ENCODE measurements around the gene TOGARAM2.

The TOGARAM2 gene

GRCh38 chr2:29040552-29040951 is 59.5 kb downstream of the TOGARAM2 start:
- no peak for DNase-seq (ENCODE audit: low read depth)
- TF ChIP-seq, protein P1, sequence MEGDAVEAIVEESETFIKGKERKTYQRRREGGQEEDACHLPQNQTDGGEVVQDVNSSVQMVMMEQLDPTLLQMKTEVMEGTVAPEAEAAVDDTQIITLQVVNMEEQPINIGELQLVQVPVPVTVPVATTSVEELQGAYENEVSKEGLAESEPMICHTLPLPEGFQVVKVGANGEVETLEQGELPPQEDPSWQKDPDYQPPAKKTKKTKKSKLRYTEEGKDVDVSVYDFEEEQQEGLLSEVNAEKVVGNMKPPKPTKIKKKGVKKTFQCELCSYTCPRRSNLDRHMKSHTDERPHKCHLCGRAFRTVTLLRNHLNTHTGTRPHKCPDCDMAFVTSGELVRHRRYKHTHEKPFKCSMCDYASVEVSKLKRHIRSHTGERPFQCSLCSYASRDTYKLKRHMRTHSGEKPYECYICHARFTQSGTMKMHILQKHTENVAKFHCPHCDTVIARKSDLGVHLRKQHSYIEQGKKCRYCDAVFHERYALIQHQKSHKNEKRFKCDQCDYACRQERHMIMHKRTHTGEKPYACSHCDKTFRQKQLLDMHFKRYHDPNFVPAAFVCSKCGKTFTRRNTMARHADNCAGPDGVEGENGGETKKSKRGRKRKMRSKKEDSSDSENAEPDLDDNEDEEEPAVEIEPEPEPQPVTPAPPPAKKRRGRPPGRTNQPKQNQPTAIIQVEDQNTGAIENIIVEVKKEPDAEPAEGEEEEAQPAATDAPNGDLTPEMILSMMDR (IDR thresholded peaks at IDR 0.05; ENCODE audit: insufficient read depth, low read depth, low read length, missing control alignments): no peak
- no peak overlapping the region for H3K4me3 ChIP-seq (ENCODE audit: low read length)

DNA sequence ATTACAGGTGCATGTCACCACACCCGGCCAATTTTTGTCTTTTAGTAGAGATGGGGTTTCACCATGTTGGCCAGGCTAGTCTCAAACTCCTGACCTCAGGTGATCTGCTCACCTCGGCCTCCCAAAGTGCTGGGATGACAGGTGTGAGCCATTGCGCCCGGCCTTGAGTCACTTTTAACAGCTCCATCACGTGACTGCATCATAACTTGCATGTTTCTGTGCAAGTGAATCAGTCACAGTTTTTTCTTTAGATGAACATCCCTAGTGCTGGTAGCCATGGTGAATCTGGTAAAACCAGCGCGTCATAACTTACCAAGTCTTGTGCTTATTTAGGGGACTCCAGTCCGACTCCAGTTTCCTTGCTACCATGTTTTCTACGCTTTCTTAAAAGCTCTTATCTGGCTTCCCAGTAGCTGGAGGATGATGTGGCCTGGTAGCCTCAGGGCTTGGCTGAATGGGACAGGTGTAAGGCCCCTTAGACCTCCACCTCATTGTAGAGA is 60.1 kb downstream of the TOGARAM2 start:
- H3K4me3 ChIP-seq (ENCODE audit: low read length): no peak overlapping the region
- TF ChIP-seq, protein P1 (IDR thresholded peaks at IDR 0.05; ENCODE audit: insufficient read depth, low read depth, low read length, missing control alignments): no peak
- DNase-seq (ENCODE audit: low read depth): no peak

GRCh38 chr2:29042561-29043075 is 61.5 kb downstream of the TOGARAM2 start:
- H3K4me3 ChIP-seq (ENCODE audit: low read length): no peak overlapping the region
- DNase-seq (ENCODE audit: low read depth): no peak
- TF ChIP-seq, protein P1 (IDR thresholded peaks at IDR 0.05; ENCODE audit: insufficient read depth, low read depth, low read length, missing control alignments): no peak

DNA sequence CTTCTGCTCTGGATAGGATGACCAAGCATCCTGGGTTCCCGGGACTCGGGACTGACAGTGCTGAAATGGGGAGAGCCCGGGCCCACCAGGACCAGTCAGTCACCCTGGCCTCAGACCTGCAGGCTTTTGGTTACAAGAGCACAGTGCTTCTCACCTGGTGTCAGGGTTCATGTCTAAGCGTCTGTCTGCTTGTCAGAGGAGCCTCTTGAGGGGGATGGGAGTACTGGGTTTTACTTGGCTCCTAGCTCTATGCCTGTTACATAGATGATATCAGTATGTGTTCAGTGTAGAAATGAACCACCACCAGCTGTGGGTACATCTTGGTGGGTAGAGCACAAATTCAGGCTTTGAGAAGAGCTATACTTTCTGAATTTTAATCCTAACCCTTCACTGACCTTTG is 63.4 kb downstream of the TOGARAM2 start:
- TF ChIP-seq, protein P1 (IDR thresholded peaks at IDR 0.05; ENCODE audit: insufficient read depth, low read depth, low read length, missing control alignments): no peak
- no peak for DNase-seq (ENCODE audit: low read depth)
- no peak overlapping the region for H3K4me3 ChIP-seq (ENCODE audit: low read length)

- H3K4me3 ChIP-seq (ENCODE audit: low read length): no peak overlapping the region
- TF ChIP-seq, protein P1 (IDR thresholded peaks at IDR 0.05; ENCODE audit: insufficient read depth, low read depth, low read length, missing control alignments): no peak
- DNase-seq (ENCODE audit: low read depth): no peak
Observed at GRCh38 chr2:29046321-29046720, 65.2 kb downstream of the TOGARAM2 start.

- TF ChIP-seq, protein P1 (IDR thresholded peaks at IDR 0.05; ENCODE audit: insufficient read depth, low read depth, low read length, missing control alignments): no peak
- H3K4me3 ChIP-seq (ENCODE audit: low read length): no peak overlapping the region
- DNase-seq (ENCODE audit: low read depth): no peak
Observed at GRCh38 chr2:29047083-29047845, 66.2 kb downstream of the TOGARAM2 start.

Measured in epithelial cell of esophagus (primary cell).